Liver (tissue), 9 donors: ENCODE data around the gene GALNT10. TPM values are rescaled to one million over a fixed set of nuclear protein-coding genes. Genes with fewer than 3 reads are reported as not detected.

Source experiments
- DNase-seq: peaks from one replicate; pipeline ENCODE4 v3.0.0-alpha.2; 2017; ENCODE audit warnings: low spot score
- H3K27ac ChIP-seq, 2 donors: one replicate each; pipeline ENCODE4 v1.7.0; 2013; ENCODE audit warnings: inconsistent platforms in 2 of 2, low read length in 2 of 2, control low read depth in 1 of 2, low read depth in 1 of 2, mild to moderate bottlenecking in 1 of 2
- H3K27me3 ChIP-seq, 4 donors: one replicate each; pipeline versions ENCODE4 v1.6.1 to v1.7.0; 2013; ENCODE audit warnings: low read length in 3 of 4, inconsistent platforms in 1 of 4, mild to moderate bottlenecking in 1 of 4, moderate library complexity in 1 of 4; ENCODE audit not compliant: control insufficient read depth in 4 of 4, insufficient read depth in 4 of 4
- H3K36me3 ChIP-seq, 4 donors: one replicate each; pipeline versions ENCODE4 v1.6.1 to v1.7.0; 2013; ENCODE audit warnings: low read length in 3 of 4, mild to moderate bottlenecking in 3 of 4, low read depth in 1 of 4, moderate library complexity in 1 of 4; ENCODE audit not compliant: control insufficient read depth in 4 of 4, insufficient read depth in 3 of 4
- H3K4me1 ChIP-seq, 4 donors: one replicate each; pipeline versions ENCODE4 v1.6.1 to v1.7.0; 2013; ENCODE audit warnings: low read length in 3 of 4, mild to moderate bottlenecking in 3 of 4, moderate library complexity in 1 of 4; ENCODE audit not compliant: control insufficient read depth in 4 of 4, insufficient read depth in 4 of 4
- H3K4me3 ChIP-seq, 3 donors: one replicate each; pipeline versions ENCODE4 v1.6.1 to v1.7.0; 2013; ENCODE audit warnings: low read length in 3 of 3, control low read depth in 1 of 3, low read depth in 1 of 3, mild to moderate bottlenecking in 1 of 3
- H3K9ac ChIP-seq, 2 donors: one replicate each; pipeline ENCODE4 v1.7.0; 2013; ENCODE audit warnings: low read length in 2 of 2, mild to moderate bottlenecking in 2 of 2, moderate library complexity in 2 of 2, control low read depth in 1 of 2, low read depth in 1 of 2
- H3K9me3 ChIP-seq, 4 donors: one replicate each; pipeline versions ENCODE4 v1.6.1 to v1.7.0; 2013; ENCODE audit warnings: low read length in 3 of 4; ENCODE audit not compliant: control insufficient read depth in 4 of 4
- FOXA1 ChIP-seq: IDR thresholded peaks from 2 replicates; pipeline ENCODE4 v1.6.1; 2016; ENCODE audit warnings: antibody characterized with exemption
- FOXA2 ChIP-seq: IDR thresholded peaks from 2 replicates; pipeline ENCODE4 v1.6.1; 2016; ENCODE audit warnings: antibody characterized with exemption
- GABPA ChIP-seq, 2 donors: IDR thresholded peaks in 1 of 2; conservative IDR thresholded peaks in 1 of 2; 2 replicates each; pipeline ENCODE4 v1.6.1; 2016; ENCODE audit warnings: antibody characterized with exemption in 2 of 2, mild to moderate bottlenecking in 1 of 2, moderate library complexity in 1 of 2
- HNF4A ChIP-seq, 2 donors: conservative IDR thresholded peaks; 2 replicates each; pipeline ENCODE4 v1.6.1; 2016; ENCODE audit warnings: antibody characterized with exemption in 2 of 2, mild to moderate bottlenecking in 2 of 2
- HNF4G ChIP-seq: IDR thresholded peaks from 2 replicates; pipeline ENCODE4 v1.6.1; 2016; ENCODE audit warnings: antibody characterized with exemption
- JUND ChIP-seq, 2 donors: IDR thresholded peaks; 2 replicates each; pipeline ENCODE4 v1.6.1; 2016; ENCODE audit warnings: antibody characterized with exemption in 2 of 2
- NR2F2 ChIP-seq: IDR thresholded peaks from 2 replicates; pipeline ENCODE4 v1.6.1; 2016; ENCODE audit warnings: antibody characterized with exemption
- RAD21 ChIP-seq, 2 donors: IDR thresholded peaks; 2 replicates each; pipeline ENCODE4 v1.6.1; 2016; ENCODE audit warnings: antibody characterized with exemption in 2 of 2, mild to moderate bottlenecking in 2 of 2
- RXRA ChIP-seq, 2 donors: IDR thresholded peaks; 2 replicates each; pipeline ENCODE4 v1.6.1; 2017 to 2018; ENCODE audit warnings: antibody characterized with exemption in 2 of 2, mild to moderate bottlenecking in 1 of 2
- SP1 ChIP-seq: IDR thresholded peaks from 2 replicates; pipeline ENCODE4 v1.6.1; 2018; ENCODE audit warnings: antibody characterized with exemption, mild to moderate bottlenecking
- TAF1 ChIP-seq: conservative IDR thresholded peaks from 2 replicates; pipeline ENCODE4 v1.6.1; 2016; ENCODE audit warnings: antibody characterized with exemption, mild to moderate bottlenecking
- YY1 ChIP-seq: IDR thresholded peaks from 2 replicates; pipeline ENCODE4 v1.6.1; 2016; ENCODE audit warnings: antibody characterized with exemption, mild to moderate bottlenecking
- WGBS: extraction: QIAGEN DNeasy Blood & Tissue Kit; methylation state at CpG from one replicate; pipeline ENCODE4 v1.1.7; 2013; 5-methylcytosine and 5-hydroxymethylcytosine counted together
- polyA plus RNA-seq, 2 donors: library from polyadenylated mRNA; stranded (reverse) in 1 of 2; unstranded in 1 of 2; fragments of 200-250 nt in 1 of 2; fragments of >200 nt in 1 of 2; fragmentation: Nextera tagmentation in 1 of 2; extraction: Ambion mirVana in 1 of 2; gene quantifications; one replicate each; pipeline versions ENCODE4 v1.2.1 to v1.2.3, GENCODE V29; 2013 to 2015
- total RNA-seq, 2 donors: library from RNA; depleted of rRNA; stranded (reverse); fragments of >200 nt; gene quantifications; one replicate each; pipeline ENCODE4 v1.2.3, GENCODE V29; 2014
- TF ChIP-seq, protein P1 (sequence below): IDR thresholded peaks from 2 replicates; pipeline ENCODE4 v1.6.1; 2016; ENCODE audit warnings: antibody characterized with exemption
- TF ChIP-seq, protein P2 (sequence below): IDR thresholded peaks from 2 replicates; pipeline ENCODE4 v1.6.1; 2016; ENCODE audit warnings: antibody characterized with exemption
- TF ChIP-seq, protein P3 (sequence below): IDR thresholded peaks from 2 replicates; pipeline ENCODE4 v1.6.1; 2016; ENCODE audit warnings: antibody characterized with exemption, mild to moderate bottlenecking
- donor health status: healthy.
- donor health status: healthy.
- donor health status: healthy.
- donor health status: healthy.
- donor health status: healthy.

GALNT10 gene
- total and polyA plus RNA-seq, 4 donors, result 1.1 to 17.8 (median 5.3) TPM

DNA sequence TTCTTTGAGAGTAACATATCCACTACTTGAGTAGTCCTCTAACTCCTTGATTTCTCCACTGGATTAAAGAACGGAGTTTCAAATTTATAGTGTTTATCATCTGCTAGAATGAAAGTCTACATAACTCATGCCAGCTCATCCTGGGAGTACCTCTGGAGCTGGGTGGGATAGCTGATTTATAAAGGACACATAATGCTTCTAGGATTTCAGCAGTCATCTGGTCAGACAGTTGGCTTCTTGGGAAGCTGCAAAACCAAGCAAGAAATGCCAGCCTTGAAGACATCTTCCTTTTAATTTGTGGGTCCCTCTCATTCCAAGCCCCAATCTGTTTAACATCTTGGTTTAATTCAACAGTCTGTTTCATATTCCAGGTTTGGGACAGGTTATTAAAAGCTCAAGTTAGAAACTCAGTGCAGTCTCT, 3.2 kb downstream of the GALNT10 start:
- H3K36me3 ChIP-seq, result no peaks in the 10 kb centered on the region
- TF ChIP-seq NR2F2, result no peak
- TF ChIP-seq JUND (IDR thresholded peaks at IDR 0.05), result no peak
- no peak for TF ChIP-seq FOXA1
- TF ChIP-seq SP1, result no peak
- TF ChIP-seq RXRA (IDR thresholded peaks at IDR 0.05), result no peak
- no peak for TF ChIP-seq RAD21 (IDR thresholded peaks at IDR 0.05)
- TF ChIP-seq TAF1, result no peak
- no peak for TF ChIP-seq FOXA2
- TF ChIP-seq, protein P1, sequence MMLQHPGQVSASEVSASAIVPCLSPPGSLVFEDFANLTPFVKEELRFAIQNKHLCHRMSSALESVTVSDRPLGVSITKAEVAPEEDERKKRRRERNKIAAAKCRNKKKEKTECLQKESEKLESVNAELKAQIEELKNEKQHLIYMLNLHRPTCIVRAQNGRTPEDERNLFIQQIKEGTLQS, result no peak
- no peak for DNase-seq
- H3K9ac ChIP-seq, result no peak overlapping the region
- WGBS, result 98% methylated on average over 1 of the region's 1 CpG
- no peaks in the 10 kb centered on the region for H3K9me3 ChIP-seq
- no peak overlapping the region for H3K4me3 ChIP-seq
- no peak overlapping the region for H3K27ac ChIP-seq
- peaks cover 0 to 21% (median 13%) of the 10 kb centered on the region in 4 donors for H3K4me1 ChIP-seq
- H3K27me3 ChIP-seq, result no peaks in the 10 kb centered on the region

DNA sequence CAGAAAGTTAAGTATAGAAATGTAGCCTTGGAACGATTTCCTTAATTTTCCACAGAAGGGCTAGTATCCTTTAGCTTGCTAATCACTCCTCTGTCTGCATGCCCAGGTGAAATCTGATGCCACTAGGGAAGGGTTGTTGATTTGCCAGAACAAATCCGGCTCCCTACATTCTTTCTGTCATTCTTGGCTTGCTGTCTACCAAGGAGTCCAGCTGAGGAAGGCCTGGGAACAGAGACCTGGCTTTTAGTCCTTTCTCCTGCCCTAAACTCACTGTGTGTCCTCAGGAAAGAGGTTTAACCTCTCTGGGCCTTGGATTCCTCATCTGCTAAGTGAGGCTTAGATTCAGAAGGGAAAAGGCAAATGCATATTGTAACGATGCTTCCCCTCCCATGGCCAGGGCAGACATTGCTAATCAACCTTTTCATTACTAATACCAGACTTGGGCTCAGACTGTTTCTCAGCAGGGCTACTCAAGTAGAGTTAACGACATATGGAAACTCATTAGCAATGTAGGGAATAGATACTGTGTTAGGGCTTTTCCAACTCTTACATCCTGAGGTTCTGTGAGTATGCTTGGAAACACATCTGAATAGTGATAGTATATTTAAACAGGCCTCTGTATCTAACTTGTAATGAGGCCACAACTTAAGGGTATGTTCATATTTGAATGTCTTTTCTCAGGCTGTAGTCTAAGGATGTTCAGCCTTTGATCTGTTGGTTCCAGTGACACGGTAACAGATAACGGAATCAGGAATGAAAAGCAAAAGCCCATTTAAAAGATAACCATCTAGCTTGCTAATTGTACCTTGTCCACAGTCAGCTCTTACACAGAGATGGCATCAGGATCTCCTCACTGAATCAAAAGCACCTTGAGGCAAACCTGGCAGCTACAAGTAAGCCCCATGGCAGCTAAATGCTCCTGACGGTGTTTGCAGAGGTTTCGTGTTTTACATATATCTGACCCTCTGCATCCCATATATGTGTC, 4.1 kb downstream of the GALNT10 start:
- H3K4me1 ChIP-seq, result peaks cover 0 to 14% (median 8%) of the 10 kb centered on the region in 4 donors
- TF ChIP-seq TAF1 (no peak), RAD21 (IDR thresholded peaks at IDR 0.05) (no peak), YY1 (no peak), SP1 (no peak), RXRA (IDR thresholded peaks at IDR 0.05) (no peak), GABPA (IDR thresholded peaks at IDR 0.05 in 1 of 2, conservative IDR thresholded peaks at IDR 0.05 in 1 of 2) (no peak), HNF4G (no peak), FOXA2 (no peak), FOXA1 (no peak), JUND (IDR thresholded peaks at IDR 0.05) (no peak), HNF4A (conservative IDR thresholded peaks at IDR 0.05) (no peak), NR2F2 (no peak)
- TF ChIP-seq, protein P2, sequence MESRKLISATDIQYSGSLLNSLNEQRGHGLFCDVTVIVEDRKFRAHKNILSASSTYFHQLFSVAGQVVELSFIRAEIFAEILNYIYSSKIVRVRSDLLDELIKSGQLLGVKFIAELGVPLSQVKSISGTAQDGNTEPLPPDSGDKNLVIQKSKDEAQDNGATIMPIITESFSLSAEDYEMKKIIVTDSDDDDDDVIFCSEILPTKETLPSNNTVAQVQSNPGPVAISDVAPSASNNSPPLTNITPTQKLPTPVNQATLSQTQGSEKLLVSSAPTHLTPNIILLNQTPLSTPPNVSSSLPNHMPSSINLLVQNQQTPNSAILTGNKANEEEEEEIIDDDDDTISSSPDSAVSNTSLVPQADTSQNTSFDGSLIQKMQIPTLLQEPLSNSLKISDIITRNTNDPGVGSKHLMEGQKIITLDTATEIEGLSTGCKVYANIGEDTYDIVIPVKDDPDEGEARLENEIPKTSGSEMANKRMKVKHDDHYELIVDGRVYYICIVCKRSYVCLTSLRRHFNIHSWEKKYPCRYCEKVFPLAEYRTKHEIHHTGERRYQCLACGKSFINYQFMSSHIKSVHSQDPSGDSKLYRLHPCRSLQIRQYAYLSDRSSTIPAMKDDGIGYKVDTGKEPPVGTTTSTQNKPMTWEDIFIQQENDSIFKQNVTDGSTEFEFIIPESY, result no peak
- TF ChIP-seq, protein P3, sequence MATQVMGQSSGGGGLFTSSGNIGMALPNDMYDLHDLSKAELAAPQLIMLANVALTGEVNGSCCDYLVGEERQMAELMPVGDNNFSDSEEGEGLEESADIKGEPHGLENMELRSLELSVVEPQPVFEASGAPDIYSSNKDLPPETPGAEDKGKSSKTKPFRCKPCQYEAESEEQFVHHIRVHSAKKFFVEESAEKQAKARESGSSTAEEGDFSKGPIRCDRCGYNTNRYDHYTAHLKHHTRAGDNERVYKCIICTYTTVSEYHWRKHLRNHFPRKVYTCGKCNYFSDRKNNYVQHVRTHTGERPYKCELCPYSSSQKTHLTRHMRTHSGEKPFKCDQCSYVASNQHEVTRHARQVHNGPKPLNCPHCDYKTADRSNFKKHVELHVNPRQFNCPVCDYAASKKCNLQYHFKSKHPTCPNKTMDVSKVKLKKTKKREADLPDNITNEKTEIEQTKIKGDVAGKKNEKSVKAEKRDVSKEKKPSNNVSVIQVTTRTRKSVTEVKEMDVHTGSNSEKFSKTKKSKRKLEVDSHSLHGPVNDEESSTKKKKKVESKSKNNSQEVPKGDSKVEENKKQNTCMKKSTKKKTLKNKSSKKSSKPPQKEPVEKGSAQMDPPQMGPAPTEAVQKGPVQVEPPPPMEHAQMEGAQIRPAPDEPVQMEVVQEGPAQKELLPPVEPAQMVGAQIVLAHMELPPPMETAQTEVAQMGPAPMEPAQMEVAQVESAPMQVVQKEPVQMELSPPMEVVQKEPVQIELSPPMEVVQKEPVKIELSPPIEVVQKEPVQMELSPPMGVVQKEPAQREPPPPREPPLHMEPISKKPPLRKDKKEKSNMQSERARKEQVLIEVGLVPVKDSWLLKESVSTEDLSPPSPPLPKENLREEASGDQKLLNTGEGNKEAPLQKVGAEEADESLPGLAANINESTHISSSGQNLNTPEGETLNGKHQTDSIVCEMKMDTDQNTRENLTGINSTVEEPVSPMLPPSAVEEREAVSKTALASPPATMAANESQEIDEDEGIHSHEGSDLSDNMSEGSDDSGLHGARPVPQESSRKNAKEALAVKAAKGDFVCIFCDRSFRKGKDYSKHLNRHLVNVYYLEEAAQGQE, result no peak
- H3K36me3 ChIP-seq, result no peaks in the 10 kb centered on the region
- no peak overlapping the region for H3K9ac ChIP-seq
- WGBS, result 90% methylated on average over 8 of the region's 8 CpGs
- H3K27me3 ChIP-seq, result no peaks in the 10 kb centered on the region
- no peak overlapping the region for H3K4me3 ChIP-seq
- H3K9me3 ChIP-seq, result no peaks in the 10 kb centered on the region
- H3K27ac ChIP-seq, result no peak overlapping the region
- DNase-seq, result no peak
